Skeletal muscle tissue (tissue), 4 donors: ENCODE data around the gene PLBD1. TPM values are rescaled to one million over a fixed set of nuclear protein-coding genes. Genes with fewer than 3 reads are reported as not detected.

ENCODE experiments used
- H3K27ac ChIP-seq: one replicate; pipeline ENCODE4 v1.7.0; 2013; ENCODE audit warnings: mild to moderate bottlenecking, low read depth, low read length, inconsistent platforms
- H3K27me3 ChIP-seq, 3 donors: one replicate each; pipeline ENCODE4 v1.7.0; 2013; ENCODE audit warnings: low read length in 3 of 3; ENCODE audit not compliant: control insufficient read depth in 3 of 3, insufficient read depth in 3 of 3
- H3K36me3 ChIP-seq, 3 donors: one replicate each; pipeline ENCODE4 v1.7.0; 2013; ENCODE audit warnings: low read length in 3 of 3; ENCODE audit not compliant: control insufficient read depth in 3 of 3, insufficient read depth in 3 of 3
- H3K4me1 ChIP-seq, 3 donors: one replicate each; pipeline ENCODE4 v1.7.0; 2013; ENCODE audit warnings: low read length in 3 of 3, mild to moderate bottlenecking in 3 of 3; ENCODE audit not compliant: control insufficient read depth in 3 of 3, insufficient read depth in 3 of 3
- H3K4me3 ChIP-seq, 3 donors: one replicate each; pipeline ENCODE4 v1.7.0; 2013; ENCODE audit warnings: low read length in 3 of 3
- H3K9ac ChIP-seq, 3 donors: one replicate each; pipeline ENCODE4 v1.7.0; 2013; ENCODE audit warnings: low read length in 3 of 3, mild to moderate bottlenecking in 3 of 3, moderate library complexity in 2 of 3, low read depth in 1 of 3
- H3K9me3 ChIP-seq, 3 donors: one replicate each; pipeline ENCODE4 v1.7.0; 2013; ENCODE audit warnings: low read length in 3 of 3; ENCODE audit not compliant: control insufficient read depth in 3 of 3
- total RNA-seq: library from RNA; depleted of rRNA; stranded (reverse); fragments of >200 nt; gene quantifications from one replicate; pipeline ENCODE4 v1.2.3, GENCODE V29; 2014
- donor health status: Osteomylitis.

The PLBD1 gene
- total RNA-seq, 1 donor from 2014 or later: 24.0 TPM

DNA sequence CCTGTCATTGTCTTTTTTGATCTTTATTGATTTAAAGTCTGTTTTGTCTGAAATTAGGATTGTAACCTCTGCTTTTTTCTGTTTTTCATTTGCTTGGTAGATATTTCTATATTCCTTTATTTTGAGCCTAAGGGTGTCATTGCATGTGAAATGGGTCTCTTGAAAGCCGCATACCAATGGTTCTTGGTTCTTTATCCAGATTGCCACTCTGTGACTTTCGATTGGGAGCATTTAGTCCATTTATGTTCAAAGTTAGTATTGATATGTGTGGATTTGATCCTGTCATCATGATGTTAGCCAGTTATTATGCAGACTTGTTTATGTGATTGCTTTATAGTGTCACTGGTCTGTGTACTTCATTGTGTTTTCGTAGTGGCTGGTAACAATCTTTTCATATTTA is 29.8 kb upstream of the PLBD1 start:
- Histone ChIP-seq H3K27ac (no peak overlapping the region), H3K4me3 (no peak overlapping the region), H3K9ac (no peak overlapping the region), H3K36me3 (no peaks in the 10 kb centered on the region), H3K27me3 (no peaks in the 10 kb centered on the region), H3K9me3 (peaks cover 0 to 3% (median 0%) of the 10 kb centered on the region in 3 donors), H3K4me1 (no peaks in the 10 kb centered on the region)

DNA sequence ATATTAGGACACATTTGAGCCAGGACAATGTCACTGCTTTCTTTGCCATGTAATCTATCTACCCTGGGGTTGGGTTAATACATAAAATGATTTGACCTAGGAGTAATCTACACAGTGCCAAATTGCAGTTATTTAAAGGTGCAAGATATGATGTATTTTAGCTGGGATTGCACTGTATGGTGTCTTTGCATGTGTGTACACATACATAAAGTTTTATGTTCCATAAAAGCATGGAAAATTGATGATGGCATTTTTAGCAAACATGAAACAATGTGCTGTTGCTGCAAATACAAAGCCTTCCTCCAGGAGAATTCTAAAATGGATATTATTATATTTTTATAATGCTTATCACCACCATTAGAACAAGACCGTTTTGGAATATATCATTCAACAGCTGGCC is 24.0 kb upstream of the PLBD1 start:
- no peaks in the 10 kb centered on the region for H3K27me3 ChIP-seq
- H3K9me3 ChIP-seq: no peaks in the 10 kb centered on the region
- no peak overlapping the region for H3K4me3 ChIP-seq
- H3K36me3 ChIP-seq: no peaks in the 10 kb centered on the region
- H3K4me1 ChIP-seq: peaks cover 0 to 8% (median 7%) of the 10 kb centered on the region in 3 donors
- H3K27ac ChIP-seq: no peak overlapping the region
- no peak overlapping the region for H3K9ac ChIP-seq

DNA sequence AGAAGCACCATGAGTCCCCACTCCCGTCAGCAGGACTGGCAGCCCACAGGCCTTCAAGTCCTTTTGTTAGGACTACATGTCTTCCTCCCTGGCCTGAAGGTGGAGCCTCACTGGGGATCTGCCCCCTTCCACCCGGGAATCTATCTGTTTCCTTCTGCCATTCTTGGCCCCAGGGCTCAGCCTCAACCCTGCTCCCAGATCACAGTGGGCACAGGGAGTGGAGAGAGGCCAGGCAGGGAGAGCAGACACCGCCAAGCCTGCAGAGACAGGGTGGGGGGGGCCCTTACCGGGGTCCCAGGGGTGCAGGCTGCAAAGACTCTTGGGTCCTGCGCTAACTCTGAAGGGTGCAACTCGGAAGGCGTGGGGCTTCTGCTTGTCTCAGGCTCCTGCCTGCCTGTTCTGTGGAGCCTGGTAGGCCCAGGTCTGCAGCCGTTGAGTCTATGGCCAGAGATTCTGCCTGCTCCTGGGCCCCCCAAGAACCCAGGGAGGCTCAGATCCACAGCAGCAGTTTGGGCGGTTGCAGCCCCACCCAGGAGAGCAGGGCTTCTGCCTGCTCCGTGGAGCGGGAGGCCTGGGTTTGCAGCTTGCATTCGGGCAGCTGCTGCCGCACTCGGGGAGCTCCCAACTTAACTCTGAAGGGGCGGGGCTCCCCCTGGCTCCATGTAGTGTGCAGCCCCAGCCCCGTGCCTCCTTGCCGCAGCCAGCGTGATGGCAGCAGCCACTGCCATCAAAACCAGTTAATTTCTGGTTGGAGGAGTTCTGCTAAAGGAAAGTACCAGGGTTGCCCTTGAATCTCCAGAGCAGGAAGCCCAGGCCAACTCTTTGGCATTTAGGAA is 21.7 kb upstream of the PLBD1 start:
- H3K9me3 ChIP-seq: no peaks in the 10 kb centered on the region
- no peaks in the 10 kb centered on the region for H3K27me3 ChIP-seq
- H3K27ac ChIP-seq: no peak overlapping the region
- H3K36me3 ChIP-seq: no peaks in the 10 kb centered on the region
- peaks cover 0 to 8% (median 7%) of the 10 kb centered on the region in 3 donors for H3K4me1 ChIP-seq
- no peak overlapping the region for H3K4me3 ChIP-seq
- no peak overlapping the region for H3K9ac ChIP-seq

DNA sequence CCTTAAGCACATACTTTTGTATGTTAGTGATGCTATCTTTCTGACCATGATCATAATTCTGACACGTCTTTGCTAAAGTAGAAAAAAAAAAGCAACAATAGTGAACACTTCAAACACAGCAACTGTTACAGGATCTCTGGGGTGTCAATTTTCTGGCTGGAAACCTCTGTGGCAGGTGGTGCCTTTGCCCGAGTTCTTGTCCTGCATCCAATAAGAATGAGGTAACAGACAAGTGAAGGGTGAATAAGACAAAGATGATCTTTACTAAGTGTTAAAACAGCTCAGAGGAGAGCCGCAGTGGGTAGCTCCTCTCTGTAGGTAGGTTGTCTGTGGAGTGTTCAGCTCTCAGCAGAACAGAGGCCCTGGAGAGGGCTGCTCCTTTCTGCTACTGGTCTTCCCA is 20.9 kb upstream of the PLBD1 start:
- Histone ChIP-seq H3K9ac (no peak overlapping the region), H3K4me3 (no peak overlapping the region), H3K27ac (no peak overlapping the region), H3K27me3 (no peaks in the 10 kb centered on the region), H3K4me1 (peaks cover 0 to 8% (median 7%) of the 10 kb centered on the region in 3 donors), H3K36me3 (no peaks in the 10 kb centered on the region), H3K9me3 (no peaks in the 10 kb centered on the region)

DNA sequence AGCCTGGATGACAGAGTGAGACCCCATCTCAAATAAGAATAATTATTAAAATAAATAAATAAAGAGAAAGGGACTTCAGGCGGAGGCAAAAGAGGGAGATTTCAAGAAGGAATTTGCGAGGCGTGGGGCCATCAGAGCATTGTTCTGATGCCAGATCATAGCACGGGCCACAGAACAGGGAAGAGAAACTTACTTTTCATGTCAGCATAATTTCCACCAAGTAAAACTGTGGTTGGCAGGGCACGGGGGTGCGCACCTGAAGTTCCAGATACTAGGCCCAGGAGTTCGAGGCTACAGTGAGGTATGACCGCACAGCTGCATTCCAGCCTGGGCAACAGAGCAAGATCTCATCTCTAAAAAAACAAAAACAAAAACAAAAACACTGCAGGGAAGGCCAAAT is 11.0 kb upstream of the PLBD1 start:
- no peaks in the 10 kb centered on the region for H3K4me1 ChIP-seq
- no peaks in the 10 kb centered on the region for H3K9me3 ChIP-seq
- no peak overlapping the region for H3K4me3 ChIP-seq
- no peak overlapping the region for H3K9ac ChIP-seq
- H3K27me3 ChIP-seq: no peaks in the 10 kb centered on the region
- H3K36me3 ChIP-seq: peaks cover 0 to 2% (median 0%) of the 10 kb centered on the region in 3 donors
- H3K27ac ChIP-seq: no peak overlapping the region

DNA sequence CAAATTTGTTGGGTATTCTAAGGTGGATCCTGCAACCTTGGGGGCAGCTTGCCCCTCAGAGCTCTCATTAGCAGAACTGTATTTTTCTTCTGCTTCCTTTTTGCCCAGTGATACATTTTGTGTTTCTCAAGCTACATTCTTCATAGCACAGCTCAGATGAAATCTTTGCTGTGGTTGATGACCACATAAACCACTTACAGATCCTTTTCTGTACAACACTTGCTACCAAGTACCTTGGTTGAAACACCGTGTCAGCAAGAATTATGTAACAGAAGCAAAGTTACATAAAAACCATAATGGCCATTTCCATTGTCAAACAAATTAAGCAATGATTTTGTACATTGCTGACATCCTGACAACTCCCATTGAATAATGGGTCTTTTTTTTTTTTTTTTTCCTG is 9.7 kb upstream of the PLBD1 start:
- Histone ChIP-seq H3K27me3 (no peaks in the 10 kb centered on the region), H3K4me3 (no peak overlapping the region), H3K27ac (no peak overlapping the region), H3K4me1 (no peaks in the 10 kb centered on the region), H3K9me3 (no peaks in the 10 kb centered on the region), H3K36me3 (no peaks in the 10 kb centered on the region), H3K9ac (no peak overlapping the region)

DNA sequence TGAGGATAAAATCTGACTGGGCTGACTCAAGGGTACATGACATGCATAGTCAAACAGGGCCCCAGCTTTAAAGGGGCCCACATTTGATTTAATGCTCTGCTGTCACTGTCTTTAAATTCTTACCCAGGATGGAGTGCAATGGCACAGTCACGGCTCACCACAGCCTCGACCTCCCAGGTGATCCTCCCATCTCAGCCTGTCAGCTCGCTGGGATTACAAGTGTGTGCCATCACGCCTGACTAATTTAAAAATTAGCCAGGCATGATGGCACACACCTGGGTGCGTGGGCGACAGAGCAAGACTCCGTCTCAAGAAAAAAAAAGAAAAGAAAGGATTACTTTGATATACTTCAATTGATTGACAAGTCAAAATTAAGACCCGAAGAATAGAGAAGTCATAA is 9.2 kb upstream of the PLBD1 start:
- no peak overlapping the region for H3K9ac ChIP-seq
- no peak overlapping the region for H3K4me3 ChIP-seq
- no peaks in the 10 kb centered on the region for H3K9me3 ChIP-seq
- H3K4me1 ChIP-seq: no peaks in the 10 kb centered on the region
- no peak overlapping the region for H3K27ac ChIP-seq
- no peaks in the 10 kb centered on the region for H3K27me3 ChIP-seq
- H3K36me3 ChIP-seq: no peaks in the 10 kb centered on the region

DNA sequence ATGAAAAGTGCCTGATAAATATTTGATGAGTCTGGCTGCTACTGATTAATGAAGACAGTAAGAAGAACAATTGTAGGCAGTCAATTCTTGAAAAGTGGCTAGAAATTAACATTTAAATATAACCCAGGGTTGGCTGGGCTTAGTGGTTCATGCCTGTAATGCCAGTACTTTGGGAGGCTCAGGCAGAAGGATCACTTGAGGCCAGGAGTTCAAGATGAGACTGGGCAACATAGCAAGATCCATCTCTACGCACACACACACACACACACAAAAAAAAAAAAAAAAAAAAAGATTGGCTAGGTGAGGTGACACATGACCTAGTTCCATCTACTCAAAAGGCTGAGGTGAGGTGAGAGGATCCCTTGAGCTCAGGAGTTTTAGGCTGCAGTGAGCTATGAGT is 7.9 kb upstream of the PLBD1 start:
- Histone ChIP-seq H3K9me3 (no peaks in the 10 kb centered on the region), H3K4me3 (no peak overlapping the region), H3K4me1 (no peaks in the 10 kb centered on the region), H3K9ac (no peak overlapping the region), H3K27ac (no peak overlapping the region), H3K27me3 (no peaks in the 10 kb centered on the region), H3K36me3 (no peaks in the 10 kb centered on the region)

DNA sequence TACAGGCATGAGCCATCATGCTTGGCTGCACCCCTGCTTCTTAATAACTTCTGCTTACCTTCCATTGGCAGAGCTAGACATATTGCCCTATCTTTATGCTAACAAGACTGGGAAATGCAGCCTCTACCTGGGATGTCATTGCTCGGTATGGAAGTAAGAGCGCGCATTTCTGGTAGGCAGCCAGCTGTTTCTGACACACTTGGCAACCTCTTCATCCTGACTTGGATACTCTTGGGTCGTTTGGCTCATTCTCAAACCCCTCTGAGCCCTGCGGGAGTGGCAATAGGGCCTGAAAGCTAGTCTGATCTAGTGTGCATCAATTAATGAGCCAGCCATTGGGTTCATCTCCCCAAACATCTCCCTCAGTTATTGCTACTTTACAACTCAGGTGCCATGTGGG is 5.4 kb upstream of the PLBD1 start:
- Histone ChIP-seq H3K36me3 (no peaks in the 10 kb centered on the region), H3K9me3 (no peaks in the 10 kb centered on the region), H3K9ac (no peak overlapping the region), H3K27ac (no peak overlapping the region), H3K4me1 (peaks cover under 1 to 8% (median 3%) of the 10 kb centered on the region in 3 donors), H3K4me3 (no peak overlapping the region), H3K27me3 (no peaks in the 10 kb centered on the region)

DNA sequence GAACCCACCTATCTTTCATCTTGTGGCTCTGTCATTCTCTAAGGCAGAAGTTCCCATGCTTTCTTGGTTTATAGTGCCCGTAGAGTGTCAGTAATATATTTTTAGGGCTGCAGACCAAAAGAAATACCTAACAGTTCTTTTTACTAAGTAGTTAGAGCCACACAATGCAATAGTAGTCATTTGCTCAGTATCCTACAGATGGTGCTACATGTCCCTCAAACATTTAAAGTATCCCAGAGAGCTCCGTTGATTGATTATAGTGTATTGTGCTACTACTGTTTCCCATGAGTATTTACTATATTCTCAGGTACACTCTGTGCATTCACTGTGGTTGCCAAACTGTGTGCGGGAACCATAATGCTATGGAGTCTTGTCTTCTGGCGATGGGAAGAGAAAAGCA is 4.7 kb upstream of the PLBD1 start:
- H3K9ac ChIP-seq: no peak overlapping the region
- no peaks in the 10 kb centered on the region for H3K9me3 ChIP-seq
- H3K27me3 ChIP-seq: no peaks in the 10 kb centered on the region
- no peaks in the 10 kb centered on the region for H3K36me3 ChIP-seq
- H3K4me1 ChIP-seq: peaks cover 3 to 12% (median 7%) of the 10 kb centered on the region in 3 donors
- no peak overlapping the region for H3K4me3 ChIP-seq
- H3K27ac ChIP-seq: no peak overlapping the region
